Brain microvascular endothelial cell (primary cell): Measurements from ENCODE around the gene ATP8B4.

Experiments used
- DNase-seq: peaks from one replicate; pipeline ENCODE4 v3.0.0-alpha.2; 2020
- H3K27ac ChIP-seq: fragments of 250-450 bp; sonication (Bioruptor Pico); 2 replicates; pipeline ENCODE4 v1.5.1; 2020; ENCODE audit warnings: mild to moderate bottlenecking, moderate library complexity
- H3K27me3 ChIP-seq: fragments of 250-450 bp; sonication (Bioruptor Pico); replicated peaks from 2 replicates; pipeline ENCODE4 v1.5.1; 2020; ENCODE audit warnings: mild to moderate bottlenecking
- H3K36me3 ChIP-seq: fragments of 250-450 bp; sonication (Bioruptor Pico); replicated peaks from 2 replicates; pipeline ENCODE4 v1.5.1; 2020; ENCODE audit warnings: mild to moderate bottlenecking
- H3K4me3 ChIP-seq: 2 replicates; pipeline ENCODE4 v1.5.1; 2011; ENCODE audit warnings: low read depth, mild to moderate bottlenecking, control low read depth, low read length, moderate library complexity
- in situ Hi-C: cut with HindIII; loops from 2 replicates; pipeline ENCODE4 v1.10.0; 2017; ENCODE audit warnings: low sequenced_read_pairs, low pct_ligation_motif_present
- TF ChIP-seq, protein P1 (sequence below): IDR thresholded peaks from 2 replicates; pipeline ENCODE4 v1.5.1; 2011; ENCODE audit warnings: low read depth, mild to moderate bottlenecking, moderate library complexity, low read length, control low read depth, inconsistent platforms; ENCODE audit errors: missing control alignments

The ATP8B4 gene

DNA sequence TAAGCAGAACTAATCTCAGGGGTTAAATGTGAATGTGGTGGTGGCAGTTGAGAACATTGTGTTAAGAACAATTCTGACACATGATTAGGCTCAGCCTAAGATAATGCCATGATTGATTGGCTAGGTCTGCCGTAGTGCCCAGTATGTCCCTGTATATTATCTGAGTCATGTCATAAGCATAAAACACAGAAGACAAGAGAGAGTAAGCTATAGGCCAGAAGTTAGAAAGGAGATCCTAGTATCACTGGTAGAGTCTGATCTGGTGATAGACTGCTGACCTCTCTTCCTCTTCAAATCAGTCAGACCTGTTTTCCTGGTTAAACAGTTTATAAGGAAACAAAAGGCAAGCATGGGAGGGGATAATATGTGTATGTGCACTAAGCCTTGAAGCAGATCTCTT, 30.1 kb upstream of the ATP8B4 start:
- TF ChIP-seq, protein P1, sequence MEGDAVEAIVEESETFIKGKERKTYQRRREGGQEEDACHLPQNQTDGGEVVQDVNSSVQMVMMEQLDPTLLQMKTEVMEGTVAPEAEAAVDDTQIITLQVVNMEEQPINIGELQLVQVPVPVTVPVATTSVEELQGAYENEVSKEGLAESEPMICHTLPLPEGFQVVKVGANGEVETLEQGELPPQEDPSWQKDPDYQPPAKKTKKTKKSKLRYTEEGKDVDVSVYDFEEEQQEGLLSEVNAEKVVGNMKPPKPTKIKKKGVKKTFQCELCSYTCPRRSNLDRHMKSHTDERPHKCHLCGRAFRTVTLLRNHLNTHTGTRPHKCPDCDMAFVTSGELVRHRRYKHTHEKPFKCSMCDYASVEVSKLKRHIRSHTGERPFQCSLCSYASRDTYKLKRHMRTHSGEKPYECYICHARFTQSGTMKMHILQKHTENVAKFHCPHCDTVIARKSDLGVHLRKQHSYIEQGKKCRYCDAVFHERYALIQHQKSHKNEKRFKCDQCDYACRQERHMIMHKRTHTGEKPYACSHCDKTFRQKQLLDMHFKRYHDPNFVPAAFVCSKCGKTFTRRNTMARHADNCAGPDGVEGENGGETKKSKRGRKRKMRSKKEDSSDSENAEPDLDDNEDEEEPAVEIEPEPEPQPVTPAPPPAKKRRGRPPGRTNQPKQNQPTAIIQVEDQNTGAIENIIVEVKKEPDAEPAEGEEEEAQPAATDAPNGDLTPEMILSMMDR, result no peak
- in situ Hi-C loops, result no loop called here

DNA sequence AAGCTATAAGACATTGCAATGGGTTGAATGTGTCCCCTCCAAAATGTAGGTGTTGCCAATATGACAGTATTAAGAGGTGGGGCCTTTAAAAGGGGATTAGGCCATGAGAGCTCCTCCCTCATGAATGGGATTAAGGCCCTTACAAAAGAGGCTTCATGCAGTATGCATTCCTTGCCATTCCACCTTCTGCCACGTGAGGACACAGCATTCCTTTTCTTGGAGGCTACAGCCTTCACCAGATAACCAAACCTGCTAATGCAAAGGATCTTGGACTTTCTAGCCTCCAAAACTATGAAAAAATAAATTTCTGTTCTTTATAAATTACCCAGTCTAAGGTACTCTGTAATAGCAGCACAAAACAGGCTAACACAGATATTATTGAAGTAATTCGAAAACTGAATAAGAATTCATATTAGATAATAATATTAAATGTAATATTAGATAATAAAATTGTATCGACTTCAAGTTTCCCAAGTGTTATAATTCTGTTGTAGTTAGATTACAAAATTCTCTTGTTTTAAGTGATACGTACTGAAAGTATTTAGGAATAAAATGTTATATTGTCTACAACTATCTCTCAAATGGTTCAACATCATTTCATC, 29.4 kb upstream of the ATP8B4 start:
- no peaks in the 10 kb centered on the region for H3K36me3 ChIP-seq
- peak; percentile 64 for DNase-seq
- in situ Hi-C loops, result no loop called here
- H3K27ac ChIP-seq, result no peak overlapping the region
- TF ChIP-seq, protein P1, result peak; percentile 85
- no peaks in the 10 kb centered on the region for H3K27me3 ChIP-seq
- H3K4me3 ChIP-seq, result no peak overlapping the region

More for the DNA sequence above, 30.1 kb upstream of the ATP8B4 start:
- no peak overlapping the region for H3K27ac ChIP-seq
- DNase-seq, result no peak
- no peaks in the 10 kb centered on the region for H3K36me3 ChIP-seq
- H3K27me3 ChIP-seq, result no peaks in the 10 kb centered on the region
- H3K4me3 ChIP-seq, result no peak overlapping the region

DNA sequence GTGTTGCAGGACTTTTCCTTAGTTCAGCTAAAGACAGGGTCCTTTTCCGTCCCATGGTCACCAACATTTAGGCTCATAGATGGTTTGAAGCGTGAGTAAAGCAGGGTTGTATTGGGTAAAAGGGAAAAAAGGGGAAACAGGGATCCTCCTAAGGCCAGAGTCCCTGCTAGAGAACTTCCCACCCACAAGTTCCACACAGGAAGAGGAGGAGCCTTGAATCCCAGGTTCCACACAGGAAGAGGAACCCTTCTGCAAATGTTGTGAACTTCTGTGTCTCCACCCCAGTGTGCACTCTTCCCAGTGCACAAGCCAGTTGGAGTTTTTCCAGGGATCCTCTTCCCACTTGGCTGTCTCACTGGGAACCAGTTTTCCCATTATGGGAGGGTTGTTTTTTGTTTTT, 27.6 kb upstream of the ATP8B4 start:
- no peaks in the 10 kb centered on the region for H3K27me3 ChIP-seq
- TF ChIP-seq, protein P1, result no peak
- no peaks in the 10 kb centered on the region for H3K36me3 ChIP-seq
- in situ Hi-C loops, result no loop called here
- no peak overlapping the region for H3K27ac ChIP-seq
- no peak overlapping the region for H3K4me3 ChIP-seq
- no peak for DNase-seq

DNA sequence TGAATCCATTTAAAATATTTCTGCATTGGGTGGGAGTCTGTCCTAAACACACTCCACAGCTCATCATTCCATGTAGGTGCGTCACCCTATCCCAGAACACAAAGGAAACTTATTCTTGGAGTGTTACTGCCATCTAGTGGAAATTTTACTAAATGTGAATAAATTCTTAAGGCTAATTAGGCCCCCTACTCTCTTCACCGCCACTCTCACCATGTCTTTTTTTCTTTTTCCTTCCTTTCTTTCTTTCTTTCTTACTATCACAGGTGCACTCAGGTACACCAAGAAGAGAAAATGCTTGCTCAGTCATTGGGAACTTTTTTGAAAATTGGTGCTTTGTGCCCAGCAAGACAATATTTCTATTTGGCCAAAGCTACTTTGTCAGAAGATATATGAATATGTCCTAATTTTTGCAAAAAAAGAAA, 26.4 kb upstream of the ATP8B4 start:
- TF ChIP-seq, protein P1, result peak; percentile 36
- Histone ChIP-seq H3K27me3 (no peaks in the 10 kb centered on the region), H3K27ac (no peak overlapping the region), H3K36me3 (no peaks in the 10 kb centered on the region), H3K4me3 (no peak overlapping the region)
- in situ Hi-C loops, result no loop called here
- peak; percentile 65 for DNase-seq

DNA sequence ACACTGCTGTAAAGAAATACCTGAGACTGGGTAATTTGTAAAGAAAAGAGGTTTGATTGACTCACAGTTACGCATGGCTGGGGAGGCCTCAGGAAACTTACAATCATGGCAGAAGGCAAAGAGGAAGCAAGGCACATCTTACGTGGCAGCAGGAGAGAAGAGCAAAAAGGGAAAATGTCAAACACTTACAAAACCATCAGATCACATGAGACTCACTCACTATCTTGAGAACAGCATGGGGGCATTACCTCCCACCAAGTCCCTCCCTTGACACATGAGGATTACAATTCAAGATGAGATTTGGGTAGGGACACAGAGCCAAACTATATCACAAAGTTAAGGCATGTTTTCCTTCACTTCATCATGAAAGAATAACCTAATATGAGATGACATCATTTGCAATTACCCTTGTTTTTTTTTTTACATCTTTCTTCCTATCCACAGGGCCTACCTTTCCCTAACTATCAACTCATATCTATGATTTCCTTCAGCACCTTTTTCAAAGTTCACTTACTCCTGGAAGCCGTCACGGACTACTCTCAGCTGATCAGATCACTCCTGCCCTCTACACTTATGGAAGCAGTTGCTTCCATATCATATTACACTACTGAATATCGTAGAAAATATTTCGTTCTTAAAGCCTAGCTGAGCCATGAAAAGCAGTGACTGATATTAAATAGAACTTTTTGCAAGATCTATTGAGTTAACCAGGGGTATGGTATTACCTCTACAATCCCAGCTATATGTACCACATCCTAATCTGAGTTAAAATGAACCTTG, 25.5 kb upstream of the ATP8B4 start:
- Histone ChIP-seq H3K36me3 (no peaks in the 10 kb centered on the region), H3K27me3 (no peaks in the 10 kb centered on the region), H3K4me3 (no peak overlapping the region), H3K27ac (no peak overlapping the region)
- DNase-seq, result no peak
- in situ Hi-C loops, result no loop called here
- TF ChIP-seq, protein P1, result no peak
